ENCODE measurements around the gene MBTD1.
"Not testable (repeated sequence)": the region's sequence is repeated elsewhere in the genome, so short reads cannot be mapped to it uniquely, and the experiment has no call there.

Gene MBTD1

GRCh38 chr17:51185763-51186332 is 74.0 kb downstream of the MBTD1 start:
- no peak for DNase-seq

- no peak for DNase-seq
Observed at GRCh38 chr17:51184124-51184523, 75.7 kb downstream of the MBTD1 start.

GRCh38 chr17:51180486-51180885 is 79.4 kb downstream of the MBTD1 start:
- no peak for DNase-seq

GRCh38 chr17:51172030-51172429 is 87.8 kb downstream of the MBTD1 start:
- not testable (repeated sequence) for DNase-seq

GRCh38 chr17:51170736-51171135 is 89.1 kb downstream of the MBTD1 start:
- no peak for DNase-seq

- DNase-seq, result no peak
Observed at GRCh38 chr17:51169340-51169739, 90.5 kb downstream of the MBTD1 start.

- peak; percentile 68 to 76 for DNase-seq
Observed at GRCh38 chr17:51166987-51167931, 92.6 kb downstream of the MBTD1 start.

- peak; percentile 66 to 77 for DNase-seq
Observed at GRCh38 chr17:51166198-51166986, 93.5 kb downstream of the MBTD1 start, which contains the start of gene NME2. NME2 (plus strand) TSS chr17:51166411; CDS start chr17:51166831, 420 bp downstream.

- DNase-seq, result peak in 1 of 2 experiments; percentile 12
Observed at GRCh38 chr17:51165680-51166197, 94.1 kb downstream of the MBTD1 start.

GRCh38 chr17:51164911-51165679 is 94.8 kb downstream of the MBTD1 start:
- no peak for DNase-seq

GRCh38 chr17:51161541-51161940 is 98.3 kb downstream of the MBTD1 start:
- DNase-seq, result no peak

- DNase-seq, result no peak
Observed at GRCh38 chr17:51159604-51160003, 100.2 kb downstream of the MBTD1 start.

- no peak for DNase-seq
Observed at GRCh38 chr17:51155416-51155815, 104.4 kb downstream of the MBTD1 start.

- DNase-seq, result no peak
Observed at GRCh38 chr17:51154176-51154575, 105.7 kb downstream of the MBTD1 start.

- DNase-seq, result peak; percentile 94 to 97
Observed at GRCh38 chr17:51153210-51154072, 106.4 kb downstream of the MBTD1 start, which contains the start of gene NME1. NME1 (plus strand) TSS chr17:51153559; CDS start chr17:51155655, 2,096 bp downstream.

GRCh38 chr17:51152766-51153209 is 107.1 kb downstream of the MBTD1 start:
- DNase-seq, result no peak

- no peak for DNase-seq
Observed at GRCh38 chr17:51150932-51151331, 108.9 kb downstream of the MBTD1 start.

GRCh38 chr17:51149163-51149562 is 110.7 kb downstream of the MBTD1 start:
- DNase-seq, result no peak

- DNase-seq, result no peak
Observed at GRCh38 chr17:51147650-51148049, 112.2 kb downstream of the MBTD1 start.

GRCh38 chr17:51144266-51145022 is 115.4 kb downstream of the MBTD1 start:
- no peak for DNase-seq
